GM12801 (cell line): Measurements from ENCODE around the gene AASDH.

Experiments used
- TF ChIP-seq, protein P1 (sequence below): IDR thresholded peaks from one replicate; pipeline ENCODE4 v1.5.1; 2011; ENCODE audit warnings: control low read depth; ENCODE audit not compliant: insufficient read length; ENCODE audit errors: extremely low read depth

AASDH gene

DNA sequence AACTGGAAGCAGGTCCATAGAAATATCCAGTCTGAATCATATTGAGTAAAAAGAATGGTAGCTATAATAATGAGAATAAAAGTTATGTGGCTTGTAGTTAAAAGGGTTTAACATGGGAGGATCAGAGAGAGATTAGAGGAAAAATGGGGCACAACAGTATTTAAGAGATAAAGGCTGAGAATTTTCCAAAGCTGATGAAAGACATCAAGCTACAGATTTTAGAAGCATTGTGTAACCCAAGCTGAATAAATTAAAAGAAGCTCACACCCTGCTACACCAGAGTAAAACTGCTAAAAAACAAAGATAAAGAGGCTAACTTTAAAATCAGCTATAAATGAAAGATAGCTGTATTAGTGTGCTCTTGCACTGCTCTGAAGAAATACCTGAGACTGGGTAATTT lies 94.2 kb downstream of the AASDH start:
- TF ChIP-seq, protein P1, sequence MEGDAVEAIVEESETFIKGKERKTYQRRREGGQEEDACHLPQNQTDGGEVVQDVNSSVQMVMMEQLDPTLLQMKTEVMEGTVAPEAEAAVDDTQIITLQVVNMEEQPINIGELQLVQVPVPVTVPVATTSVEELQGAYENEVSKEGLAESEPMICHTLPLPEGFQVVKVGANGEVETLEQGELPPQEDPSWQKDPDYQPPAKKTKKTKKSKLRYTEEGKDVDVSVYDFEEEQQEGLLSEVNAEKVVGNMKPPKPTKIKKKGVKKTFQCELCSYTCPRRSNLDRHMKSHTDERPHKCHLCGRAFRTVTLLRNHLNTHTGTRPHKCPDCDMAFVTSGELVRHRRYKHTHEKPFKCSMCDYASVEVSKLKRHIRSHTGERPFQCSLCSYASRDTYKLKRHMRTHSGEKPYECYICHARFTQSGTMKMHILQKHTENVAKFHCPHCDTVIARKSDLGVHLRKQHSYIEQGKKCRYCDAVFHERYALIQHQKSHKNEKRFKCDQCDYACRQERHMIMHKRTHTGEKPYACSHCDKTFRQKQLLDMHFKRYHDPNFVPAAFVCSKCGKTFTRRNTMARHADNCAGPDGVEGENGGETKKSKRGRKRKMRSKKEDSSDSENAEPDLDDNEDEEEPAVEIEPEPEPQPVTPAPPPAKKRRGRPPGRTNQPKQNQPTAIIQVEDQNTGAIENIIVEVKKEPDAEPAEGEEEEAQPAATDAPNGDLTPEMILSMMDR = no peak

DNA sequence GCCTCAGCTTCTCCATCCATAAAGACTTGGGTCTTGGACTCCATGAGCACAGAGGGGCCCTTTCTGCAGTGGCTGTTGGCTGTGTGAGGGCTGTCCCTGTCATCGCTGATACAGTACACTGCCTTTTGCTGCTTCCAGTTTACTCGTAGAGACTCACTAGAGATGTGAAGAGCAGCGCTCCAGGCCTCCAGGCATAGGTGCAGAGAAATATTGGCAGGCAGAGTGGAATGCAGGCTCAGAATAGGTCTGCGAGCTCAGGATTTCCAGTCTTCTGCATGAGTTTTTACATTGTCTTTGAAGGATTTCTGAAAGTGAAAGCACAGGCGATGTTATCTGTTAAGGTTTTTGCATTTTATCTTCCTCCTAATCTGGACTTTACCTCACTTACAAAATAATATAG lies 97.4 kb downstream of the AASDH start:
- TF ChIP-seq, protein P1 = no peak

DNA sequence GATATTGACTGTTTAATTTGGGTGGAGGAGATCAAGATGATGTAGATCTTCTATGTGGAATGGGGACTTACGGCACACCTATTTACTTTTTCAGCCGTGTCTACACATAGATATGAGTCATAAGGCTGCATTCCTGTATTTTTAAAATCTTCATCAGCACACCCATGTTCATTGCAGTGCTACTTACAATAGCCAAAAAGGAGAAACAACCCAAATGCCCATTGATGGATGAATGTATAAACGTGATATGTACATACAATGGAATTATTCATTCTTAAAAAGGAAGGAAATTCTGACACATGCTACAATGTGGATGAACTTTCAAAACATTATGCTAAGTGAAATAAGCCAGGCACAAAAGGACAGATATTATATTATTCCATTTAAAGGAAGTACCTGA lies 98.6 kb downstream of the AASDH start:
- TF ChIP-seq, protein P1 = no peak
